ENCODE measurements around the gene SINHCAF.

GRCh38 chr12:31298515-31298910 is 27.4 kb downstream of the SINHCAF start:
- TF ChIP-seq CTCF (IDR thresholded peaks at IDR 0.05) = no peak
- no peak for TF ChIP-seq POLR2A (IDR thresholded peaks at IDR 0.05)
